Activated CD4-positive, alpha-beta T cell treated with anti-CD3 and anti-CD28 coated beads, Interleukin-2, amount 50 U/mL, for 16 hours (primary cell): ENCODE results near the gene JPH3.

ENCODE experiments used
- DNase-seq: peaks from one replicate; pipeline ENCODE4 v3.0.0-alpha.2; 2020

JPH3 gene

DNA sequence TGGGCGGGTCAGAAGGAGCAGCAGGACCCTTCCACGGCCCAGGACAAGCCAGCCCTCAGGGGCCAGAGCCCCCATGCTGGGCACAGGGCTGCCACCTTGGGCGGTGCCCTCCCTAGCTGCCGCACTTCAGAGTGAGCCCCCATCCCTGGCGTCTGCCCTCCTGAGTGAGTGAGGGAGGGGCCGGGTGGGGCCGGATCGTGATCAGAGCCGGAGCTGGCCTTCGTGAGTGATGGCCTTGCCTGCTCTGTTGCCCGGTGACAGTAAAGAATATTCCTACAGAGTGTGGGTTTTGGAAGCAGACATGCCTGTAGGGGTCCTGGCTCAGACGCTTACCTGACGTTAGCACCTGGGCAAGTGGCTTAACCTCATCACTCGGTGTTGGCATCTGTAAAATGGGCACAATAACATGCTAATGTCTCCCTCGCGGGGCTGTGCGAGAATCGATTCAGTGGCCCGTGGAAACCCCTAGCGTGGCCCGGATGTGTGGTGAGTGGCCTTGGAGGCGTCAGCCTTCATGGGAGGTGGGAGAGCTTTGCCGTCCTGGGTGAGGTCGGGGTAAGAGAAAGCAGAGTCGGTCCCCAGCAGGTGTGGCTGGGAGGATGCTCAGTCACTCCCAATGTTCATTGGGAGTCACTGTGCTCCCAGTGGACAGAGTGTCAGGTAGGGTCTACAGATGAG, 26.1 kb downstream of the JPH3 start:
- DNase-seq = no peak

DNA sequence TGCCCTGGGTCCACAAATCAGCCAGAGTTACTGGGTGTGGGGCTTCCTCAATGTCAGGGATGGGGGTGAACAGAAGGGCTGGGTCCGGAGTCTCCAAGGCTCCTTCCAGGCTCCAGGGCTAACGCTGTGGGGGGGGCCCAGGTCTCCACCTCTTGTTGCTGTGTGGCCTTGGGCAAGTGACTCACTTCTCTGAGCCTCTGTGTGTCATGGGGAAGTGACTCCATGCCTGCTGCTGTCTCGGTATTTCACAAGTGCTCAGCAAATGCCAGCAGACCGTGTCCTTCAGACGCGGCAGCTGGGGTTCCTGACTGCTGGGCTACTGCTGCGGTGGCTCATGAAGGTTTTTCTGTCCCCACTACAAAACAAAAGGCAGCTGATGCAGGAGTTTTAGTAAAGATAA, 26.6 kb downstream of the JPH3 start:
- no peak for DNase-seq

DNA sequence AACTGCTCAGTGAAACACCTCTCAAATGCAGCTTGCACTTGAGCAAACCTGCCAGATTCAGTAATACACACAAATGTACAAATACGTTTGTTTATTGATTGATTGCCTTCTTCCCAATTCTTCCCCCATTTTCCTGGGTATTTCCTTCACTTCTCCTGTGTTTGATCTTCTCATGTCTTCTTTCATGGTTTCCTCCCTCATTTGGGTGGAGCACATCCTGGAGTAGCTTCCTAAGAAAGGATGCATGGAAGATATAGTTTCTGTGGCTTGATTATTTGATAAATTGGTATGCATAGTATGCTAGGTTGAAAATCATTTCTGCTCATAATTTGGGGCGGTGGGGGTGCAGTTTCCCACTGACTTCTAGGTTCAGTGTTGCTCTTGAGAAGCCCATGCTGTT, 28.8 kb downstream of the JPH3 start:
- DNase-seq = no peak

DNA sequence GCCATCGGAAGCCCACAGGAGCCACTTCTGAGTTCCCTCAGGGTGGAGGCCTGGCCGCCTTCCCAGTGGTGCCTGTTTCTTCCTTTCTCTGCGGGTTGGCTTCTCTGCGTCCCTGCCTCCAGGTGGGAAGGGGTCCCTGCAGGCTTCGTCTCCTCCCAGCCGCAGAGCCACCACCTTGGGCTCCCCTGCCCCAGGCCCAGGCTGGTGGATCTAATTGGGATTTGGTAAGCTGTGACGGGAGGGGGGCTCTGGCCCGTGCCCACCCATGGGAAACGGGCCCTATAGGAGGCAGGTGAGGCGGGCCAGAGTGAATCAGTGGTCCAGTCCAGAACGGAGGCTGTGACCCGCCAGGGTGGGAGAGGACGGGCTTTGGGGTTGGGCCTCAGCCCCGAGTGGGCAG, 32.1 kb downstream of the JPH3 start:
- no peak for DNase-seq

DNA sequence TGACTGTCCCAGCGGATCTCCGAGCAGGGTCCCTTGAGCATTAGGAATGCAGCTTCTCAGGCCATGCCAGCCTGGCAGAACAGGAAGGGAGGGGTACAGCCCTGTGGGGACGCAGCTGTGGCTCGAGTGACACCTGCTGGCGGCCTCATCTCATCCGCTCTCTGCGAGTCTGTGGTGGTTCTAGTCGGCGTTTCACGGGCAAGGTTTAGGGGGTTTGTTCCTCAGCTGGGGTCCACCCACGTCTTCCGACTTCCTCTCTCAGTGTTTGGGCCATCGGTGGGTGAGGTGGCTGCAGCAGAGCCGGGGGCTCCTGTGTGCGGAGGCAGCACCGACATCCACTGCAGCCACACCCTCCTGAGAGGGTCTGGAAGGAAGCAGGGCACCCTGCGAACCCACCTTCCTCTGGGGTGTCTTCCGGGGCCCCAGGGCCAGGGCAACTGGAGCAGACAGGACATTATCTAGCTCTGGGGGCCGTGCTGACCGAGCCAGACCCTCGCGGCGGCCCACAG, 33.3 kb downstream of the JPH3 start:
- peak; percentile 72 for DNase-seq

DNA sequence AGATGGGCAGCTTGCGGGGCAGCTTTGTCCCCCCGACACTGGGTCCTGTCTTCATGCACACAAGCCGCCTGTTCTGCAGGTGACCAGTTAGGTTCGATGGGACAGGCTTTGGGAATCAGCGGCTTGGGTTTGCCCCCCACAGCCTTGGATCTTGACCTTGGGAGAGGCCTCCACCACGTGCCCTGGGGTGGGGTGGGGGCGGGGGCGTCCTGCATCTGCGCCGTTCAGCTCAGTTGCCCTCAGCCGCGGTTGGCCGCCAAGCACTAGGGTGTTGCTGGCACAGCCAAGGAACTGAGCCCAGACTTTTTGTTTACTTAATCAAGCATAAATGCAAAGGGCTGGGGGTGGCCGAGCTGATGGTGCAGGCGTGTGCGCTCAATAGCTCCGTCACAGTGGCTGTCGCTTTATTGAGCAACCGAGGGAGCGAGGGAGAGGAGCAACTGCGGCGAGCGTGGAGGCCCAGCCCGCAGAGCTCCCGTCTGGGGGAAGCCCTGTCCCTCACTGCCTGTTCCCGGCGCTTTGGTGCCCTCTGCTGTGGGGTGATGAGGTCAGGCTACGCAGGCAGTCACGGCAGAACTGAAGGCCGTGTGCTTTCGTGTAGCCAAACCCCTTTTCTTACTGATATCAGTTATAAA, 33.9 kb downstream of the JPH3 start:
- DNase-seq = peak; percentile 85

DNA sequence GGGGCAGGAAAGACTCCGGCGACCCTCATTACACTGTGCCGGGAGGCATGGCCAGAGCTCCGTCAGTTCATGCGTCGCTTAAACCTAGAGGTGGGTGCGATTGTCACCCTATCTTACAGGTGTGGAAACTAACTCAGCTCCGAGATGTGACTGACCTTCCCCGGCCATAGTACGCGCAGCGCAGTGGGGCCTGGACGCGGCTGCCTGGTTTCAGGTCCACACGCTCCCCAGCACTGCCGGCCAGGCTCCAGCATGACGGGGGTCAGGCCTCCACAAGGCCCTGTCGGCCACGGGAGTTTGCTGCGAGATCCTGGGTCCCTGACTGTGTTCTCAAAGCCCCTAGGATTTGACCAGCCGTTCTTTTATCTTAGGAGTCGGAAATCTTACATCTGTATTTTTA, 34.4 kb downstream of the JPH3 start:
- no peak for DNase-seq

DNA sequence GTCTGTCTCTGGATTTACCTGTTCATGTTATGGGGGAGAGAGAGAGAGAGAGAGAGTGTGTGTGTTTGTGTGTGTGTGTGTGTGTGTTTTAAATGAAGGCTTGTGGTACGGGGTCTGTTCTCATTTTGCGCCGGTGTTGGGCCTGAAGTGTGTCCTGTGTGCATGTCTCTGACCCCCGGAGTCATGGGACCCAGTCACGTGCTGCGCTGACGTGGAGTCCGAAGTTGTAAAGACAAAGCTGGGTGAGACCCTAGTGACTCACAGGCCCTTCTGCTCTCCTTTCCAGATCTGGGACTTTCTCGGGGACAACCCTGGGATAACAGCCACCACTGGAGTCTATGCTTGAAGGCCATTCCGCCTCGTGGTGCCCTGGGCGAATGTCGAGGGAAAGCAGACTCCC, 35.0 kb downstream of the JPH3 start:
- DNase-seq = no peak

DNA sequence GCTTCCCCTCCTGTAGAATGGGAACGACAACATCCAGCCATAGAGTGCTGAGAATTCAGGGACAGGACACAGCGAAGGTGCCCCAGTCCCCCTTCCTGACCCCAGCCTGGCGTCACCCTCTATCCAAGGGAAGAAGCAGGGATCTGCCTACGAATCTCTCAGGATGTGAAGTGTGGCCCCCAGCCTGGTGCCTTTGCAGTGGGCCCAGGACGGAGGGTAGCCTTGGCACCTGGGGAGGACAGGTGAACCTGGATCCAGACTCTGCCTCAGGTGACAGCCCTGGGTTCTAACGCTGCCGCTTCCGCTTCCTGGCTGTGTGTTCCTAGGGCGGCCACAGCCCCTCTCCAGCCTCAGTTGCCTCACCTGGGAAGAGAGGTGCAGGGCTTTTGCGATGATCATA, 36.4 kb downstream of the JPH3 start:
- DNase-seq = no peak

DNA sequence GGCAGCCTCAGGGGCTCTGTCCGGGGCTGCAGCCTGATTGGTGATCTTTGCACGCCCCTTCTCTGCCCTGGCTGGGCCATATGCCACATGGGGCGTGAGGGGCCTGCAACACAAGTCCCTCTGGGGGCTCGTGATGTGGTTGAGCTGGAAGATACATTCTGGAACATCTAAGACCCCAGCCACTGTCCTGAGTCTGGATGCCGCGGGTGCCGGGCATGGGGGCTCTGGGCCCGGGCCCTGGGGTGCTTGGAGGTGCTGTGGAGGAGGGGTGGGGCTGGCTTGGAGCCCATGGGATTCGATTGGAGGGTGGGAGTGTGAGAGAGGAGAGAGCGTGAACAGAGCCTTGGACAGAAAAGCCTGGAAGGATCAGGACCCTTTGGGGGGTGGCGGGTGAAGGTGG, 39.4 kb downstream of the JPH3 start:
- DNase-seq = no peak

DNA sequence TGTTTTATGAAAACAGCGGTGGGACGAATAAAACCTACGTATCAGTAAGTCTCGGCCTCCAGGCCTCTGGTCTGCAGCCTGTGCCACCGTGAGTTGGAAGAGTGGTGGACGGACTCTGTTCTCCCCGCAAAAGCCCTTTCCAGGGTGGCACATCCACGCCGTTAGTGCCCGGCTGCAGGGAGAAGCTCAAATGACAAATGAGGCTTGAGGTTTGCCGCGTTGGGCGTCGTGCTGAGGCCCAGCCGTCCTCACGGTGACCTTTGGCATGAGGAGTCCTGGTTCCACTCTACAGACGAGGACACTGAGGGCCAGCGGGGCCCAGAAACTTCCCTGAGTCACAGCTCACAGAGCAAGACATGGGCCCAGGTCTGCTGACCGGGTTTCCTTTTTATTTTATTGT, 40.2 kb downstream of the JPH3 start:
- DNase-seq = no peak

DNA sequence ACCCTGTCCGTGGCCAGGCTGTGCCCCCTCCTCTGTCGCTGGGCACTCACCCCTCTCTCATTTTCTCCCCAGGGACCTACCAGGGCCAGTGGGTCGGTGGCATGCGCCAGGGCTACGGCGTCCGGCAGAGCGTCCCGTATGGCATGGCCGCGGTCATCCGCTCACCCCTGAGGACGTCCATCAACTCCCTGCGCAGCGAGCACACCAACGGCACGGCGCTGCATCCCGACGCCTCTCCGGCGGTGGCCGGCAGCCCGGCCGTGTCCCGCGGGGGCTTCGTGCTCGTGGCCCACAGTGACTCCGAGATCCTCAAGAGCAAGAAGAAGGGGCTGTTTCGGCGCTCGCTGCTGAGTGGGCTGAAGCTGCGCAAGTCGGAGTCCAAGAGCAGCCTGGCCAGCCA, 41.9 kb downstream of the JPH3 start:
- DNase-seq = no peak

DNA sequence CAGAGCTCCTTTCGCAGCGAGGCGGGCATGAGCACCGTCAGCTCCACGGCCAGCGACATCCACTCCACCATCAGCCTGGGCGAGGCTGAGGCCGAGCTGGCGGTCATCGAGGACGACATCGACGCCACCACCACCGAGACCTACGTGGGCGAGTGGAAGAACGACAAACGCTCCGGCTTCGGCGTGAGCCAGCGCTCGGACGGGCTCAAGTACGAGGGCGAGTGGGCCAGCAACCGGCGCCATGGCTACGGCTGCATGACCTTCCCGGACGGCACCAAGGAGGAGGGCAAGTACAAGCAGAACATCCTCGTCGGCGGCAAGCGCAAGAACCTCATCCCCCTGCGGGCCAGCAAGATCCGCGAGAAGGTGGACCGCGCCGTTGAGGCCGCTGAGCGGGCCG, 42.3 kb downstream of the JPH3 start:
- DNase-seq = no peak

DNA sequence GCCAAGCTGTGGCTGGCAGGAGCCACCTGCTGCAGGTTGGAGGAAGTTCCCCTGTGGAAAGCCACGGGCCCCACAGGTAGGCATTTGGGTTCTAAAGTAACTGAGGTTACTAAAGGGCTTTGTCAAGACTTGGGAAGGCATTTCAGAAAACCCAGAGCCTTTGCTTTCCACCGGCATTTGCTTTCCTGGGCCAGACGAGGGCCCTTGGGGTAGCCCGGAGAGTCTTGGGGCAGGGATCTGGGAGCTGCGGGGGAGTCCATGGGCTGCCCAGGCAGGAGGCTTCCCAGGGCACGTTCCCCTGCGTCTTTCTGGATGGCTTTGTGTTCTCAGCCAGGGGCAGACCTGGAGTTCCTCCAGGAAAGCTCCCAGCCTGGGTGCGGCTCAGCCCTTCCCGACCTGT, 43.5 kb downstream of the JPH3 start:
- no peak for DNase-seq

DNA sequence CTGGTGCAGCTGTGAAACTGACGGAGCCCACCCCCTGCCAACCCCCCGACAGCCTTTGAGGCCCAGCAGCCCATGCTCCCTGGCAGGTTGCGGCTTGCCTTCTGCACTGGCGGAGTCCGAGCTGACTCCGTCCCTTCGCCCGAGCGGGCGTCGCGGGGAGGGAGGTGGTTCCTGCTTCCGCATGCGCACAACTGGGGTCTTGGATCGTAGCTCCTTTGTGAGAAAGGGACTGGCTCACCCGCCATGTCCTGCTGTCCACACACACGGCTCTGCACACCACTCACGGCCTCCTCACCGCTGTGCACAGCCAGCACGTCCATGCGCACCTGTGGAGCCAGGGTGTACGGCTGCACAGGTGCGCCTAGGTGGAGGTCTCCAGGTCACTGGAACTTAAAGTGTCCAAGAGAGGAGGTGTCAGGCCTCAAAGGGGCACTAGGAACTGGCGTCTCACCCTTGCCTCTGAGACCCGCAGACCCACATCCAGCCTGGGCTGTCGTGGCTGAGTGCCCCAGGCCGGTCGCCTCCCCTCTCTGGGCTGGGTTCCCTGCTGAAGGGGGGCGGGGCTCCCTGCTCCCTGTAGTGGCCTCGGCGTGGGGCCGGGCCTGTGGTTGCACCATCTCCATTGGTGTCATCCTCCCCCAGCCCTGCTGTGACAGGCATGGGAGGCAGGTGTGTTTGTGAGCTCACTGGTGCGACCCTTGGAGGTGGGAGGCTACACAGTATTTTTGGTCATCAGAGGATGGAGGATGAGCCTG, 45.3 kb downstream of the JPH3 start:
- DNase-seq = no peak

DNA sequence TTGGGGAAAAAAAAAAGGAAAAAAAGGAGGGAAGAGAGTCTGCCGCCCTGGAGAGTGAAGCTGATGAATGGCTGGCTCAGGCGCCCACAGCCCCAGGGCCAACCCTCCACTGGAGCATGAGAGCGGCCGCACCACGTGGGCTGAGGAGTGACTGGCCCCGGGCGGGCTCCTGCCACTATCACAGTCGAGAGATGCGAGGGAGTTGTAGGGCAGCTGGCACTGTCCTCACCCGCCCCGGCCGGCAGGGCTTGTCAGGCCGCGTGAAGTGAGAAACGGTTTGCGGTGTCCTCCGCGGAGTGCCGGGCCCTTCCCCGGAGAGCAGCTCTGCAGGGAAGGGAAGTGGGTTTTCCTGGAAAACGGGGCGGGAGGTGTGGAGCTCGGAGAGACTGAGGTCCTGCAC, 45.9 kb downstream of the JPH3 start:
- DNase-seq = no peak

DNA sequence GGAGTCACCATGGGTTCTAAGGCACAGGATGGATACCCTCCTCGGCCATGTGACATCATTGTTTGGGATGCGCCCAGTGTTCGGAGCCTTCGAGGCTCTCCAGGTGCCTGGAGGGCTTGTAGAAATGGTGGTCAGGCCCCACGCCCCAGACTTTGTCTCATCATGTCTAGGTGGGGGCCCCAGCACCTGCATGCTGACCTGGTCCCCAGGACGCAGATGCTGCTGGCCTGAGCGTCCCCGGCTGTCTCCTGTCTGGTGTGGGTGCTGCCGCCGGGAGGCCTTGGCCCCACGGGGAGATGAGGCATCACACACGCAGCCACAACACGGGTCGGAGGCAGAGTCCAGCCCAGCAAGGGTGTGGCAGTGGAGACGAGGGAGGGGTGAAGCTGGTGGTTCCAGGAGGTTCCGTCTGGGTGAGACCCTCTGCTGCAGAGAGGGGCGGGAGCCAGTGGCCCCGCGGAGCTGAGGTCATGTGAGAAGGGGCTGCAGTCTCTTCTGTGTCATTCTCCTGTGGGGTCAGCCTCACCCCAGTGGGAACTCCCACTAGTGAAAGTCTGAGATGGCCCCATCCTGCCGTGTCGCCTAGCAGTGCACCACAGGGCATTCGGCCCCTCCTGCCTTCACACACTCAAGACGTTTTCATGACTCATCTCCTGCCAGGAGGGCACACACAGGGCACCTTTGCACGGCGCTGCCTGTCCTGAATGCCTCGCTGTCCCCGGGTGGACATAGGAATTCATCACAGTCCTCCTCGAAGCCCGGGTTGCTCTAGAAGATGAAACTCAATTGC, 46.6 kb downstream of the JPH3 start:
- no peak for DNase-seq

DNA sequence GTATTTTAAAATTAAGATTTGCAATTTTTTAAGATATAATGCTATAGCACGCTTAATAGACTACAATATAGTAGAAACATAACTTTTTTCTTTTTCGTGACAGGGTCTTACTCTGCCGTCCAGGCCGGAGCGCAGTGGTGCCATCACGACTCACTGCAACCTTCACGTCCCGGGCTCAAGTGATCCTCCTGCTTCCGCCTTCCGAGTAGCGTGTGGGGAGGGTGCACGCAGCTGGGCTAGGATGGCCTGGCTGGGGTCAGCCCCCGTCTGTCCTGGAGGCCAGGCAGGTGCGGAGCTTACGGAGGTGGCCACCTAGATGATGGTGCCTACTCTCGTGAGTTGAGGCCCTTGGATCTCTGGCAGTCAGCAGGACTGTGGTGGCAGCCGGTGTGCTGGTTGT, 50.1 kb downstream of the JPH3 start:
- no peak for DNase-seq

DNA sequence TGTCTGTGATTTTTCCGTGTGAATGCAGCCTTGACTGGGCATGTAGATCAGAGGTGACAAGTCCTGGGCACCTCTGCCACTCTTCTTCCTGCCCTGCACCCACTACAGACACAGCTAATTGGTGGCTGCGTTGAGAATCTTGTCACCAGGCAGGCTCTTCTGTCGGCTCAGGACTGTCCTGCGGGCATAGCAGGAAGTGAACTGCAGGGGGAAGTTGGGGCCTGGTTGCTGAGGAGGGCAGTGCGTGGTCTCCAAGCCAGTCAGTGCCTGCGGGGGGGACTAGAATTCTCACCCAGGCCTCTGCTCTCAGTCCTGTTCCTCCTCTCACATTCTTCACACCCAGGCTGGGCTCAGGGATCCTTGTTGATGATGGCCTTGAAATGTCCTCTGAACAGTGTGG, 50.5 kb downstream of the JPH3 start:
- no peak for DNase-seq

DNA sequence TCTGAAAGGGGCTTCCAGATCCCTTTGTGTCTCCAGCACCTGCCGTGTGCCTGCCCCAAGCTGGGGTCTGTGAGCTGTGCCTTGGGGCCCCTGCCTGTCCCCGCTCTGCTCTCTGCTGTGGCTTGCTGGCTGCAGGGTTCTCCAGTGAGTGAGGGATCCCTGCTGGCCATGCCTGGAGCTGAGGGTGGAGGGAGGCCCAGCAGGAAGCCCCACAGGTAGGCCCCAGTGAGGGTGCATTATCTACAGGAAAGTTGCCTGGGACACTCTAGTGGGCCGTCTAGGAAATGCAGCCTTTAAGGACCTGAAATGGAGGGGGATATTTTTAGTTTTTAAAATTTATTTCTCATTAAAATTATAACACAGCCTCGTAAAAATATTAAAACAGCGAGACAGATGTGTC, 50.9 kb downstream of the JPH3 start:
- DNase-seq = no peak

DNA sequence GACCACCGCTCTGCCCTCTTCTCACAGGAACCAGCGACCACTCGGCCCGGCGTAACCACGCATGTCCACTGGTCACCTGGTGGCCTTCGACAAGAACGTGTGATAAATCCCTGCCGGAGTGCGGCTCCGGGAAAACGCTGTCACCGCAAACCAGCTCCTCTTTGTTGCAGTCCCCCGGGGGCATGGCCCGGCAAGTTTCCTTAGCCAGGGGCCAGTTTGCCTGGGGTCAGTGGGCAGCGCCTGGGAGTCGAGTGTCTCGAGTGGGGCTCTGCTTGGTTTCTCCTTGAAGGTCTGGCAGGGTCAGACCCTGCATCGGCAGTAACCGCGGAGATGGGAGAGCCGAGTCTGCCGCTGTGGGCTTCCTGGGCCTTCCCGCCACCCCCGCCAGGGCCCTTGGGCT, 52.5 kb downstream of the JPH3 start:
- DNase-seq = no peak

DNA sequence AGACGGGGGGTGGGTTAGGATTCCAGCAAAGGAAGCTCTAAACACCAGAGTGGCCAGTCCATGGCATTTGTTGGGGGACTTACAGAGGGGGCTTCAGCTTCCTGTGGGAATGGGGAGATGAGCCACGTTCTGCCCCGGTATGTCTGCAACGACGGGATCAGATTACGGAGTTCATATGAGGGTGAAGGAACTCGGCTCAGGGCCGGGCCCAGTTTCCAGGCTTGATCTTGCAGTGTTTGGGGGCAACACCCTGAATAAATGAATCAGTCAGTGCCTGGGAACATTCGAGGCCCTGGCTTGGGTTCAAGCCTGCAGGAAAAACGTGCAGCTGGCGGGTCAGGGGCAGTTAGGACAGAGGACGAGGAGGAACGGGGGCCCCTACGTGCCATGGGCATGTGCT, 54.0 kb downstream of the JPH3 start:
- DNase-seq = no peak

DNA sequence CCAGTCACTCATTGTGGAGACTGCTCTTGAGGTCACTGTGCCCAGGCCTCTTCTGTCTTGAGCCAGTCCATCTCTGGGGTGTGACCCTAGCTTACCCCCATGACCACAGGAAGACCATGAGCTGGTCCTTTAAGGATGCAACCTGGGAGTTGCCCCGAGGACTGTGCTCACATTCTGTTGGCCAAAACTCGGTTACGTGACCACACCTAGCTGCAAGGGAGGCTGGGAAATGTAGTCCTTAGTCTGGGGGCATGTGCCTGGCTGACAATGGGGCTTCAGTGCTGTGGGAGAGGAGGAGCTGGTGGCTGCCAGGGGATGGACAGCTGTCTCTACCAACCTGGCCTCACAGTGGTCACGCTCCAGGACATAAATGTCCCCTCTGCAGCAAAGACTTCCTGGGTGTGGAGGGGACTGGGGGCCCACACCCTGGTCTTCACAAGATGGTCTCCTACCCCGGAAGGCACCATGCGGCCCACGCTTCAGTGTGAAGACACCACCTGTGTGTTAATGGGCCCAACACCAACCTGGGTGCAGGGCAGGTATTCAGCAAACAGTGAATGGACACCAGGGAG, 55.4 kb downstream of the JPH3 start:
- DNase-seq = peak; percentile 63
